ENCODE measurements around the gene TUBGCP6.

The TUBGCP6 gene

DNA sequence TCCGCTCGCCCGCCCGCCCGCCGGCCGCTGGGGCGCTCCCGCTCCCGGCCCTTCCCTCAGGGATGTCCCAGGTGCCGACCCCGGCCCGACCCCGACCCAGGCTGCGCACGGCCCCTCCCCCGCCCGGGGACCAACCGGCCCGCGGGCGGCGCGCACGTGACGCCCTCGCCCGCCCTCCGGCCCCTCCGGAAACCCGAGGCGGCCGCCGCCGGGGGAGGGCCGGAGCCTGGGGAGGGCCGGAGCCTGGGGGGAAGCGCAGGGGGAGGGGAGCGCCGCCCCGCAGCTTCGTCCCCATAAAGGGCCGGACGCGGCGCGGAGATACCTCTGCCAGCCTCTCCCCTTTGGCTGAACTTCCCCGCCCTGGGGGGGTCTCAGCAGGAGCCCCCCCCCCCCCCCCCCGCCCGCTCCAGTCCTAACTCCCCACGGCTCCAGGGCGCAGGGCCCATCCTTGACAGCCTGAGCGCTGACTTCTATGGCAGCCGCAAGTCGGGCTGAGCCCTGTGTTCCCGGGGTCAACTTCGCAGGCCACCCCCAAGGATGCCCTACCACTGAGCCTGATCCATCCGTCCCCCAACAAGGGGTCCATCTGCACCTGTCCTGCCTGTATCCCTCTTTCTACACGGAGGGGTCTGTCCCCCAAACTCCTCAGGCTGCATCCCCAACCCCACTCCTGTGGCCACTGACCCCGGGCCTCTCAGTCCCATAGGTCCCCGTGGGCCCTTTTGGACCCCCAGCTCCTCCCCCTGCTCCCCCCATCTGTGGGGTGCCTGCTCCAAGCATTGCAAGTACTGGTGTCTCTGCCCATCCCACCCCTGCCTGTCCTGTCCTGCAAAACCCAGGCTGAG lies 17.0 kb upstream of the TUBGCP6 start, which contains the start of gene MAPK12:
MAPK12 (minus strand) TSS at position 69 of the 845 bp plus-strand sequence. CDS start 174 bp downstream, outside the sequence.
- DNase-seq: no peak
- no peak for TF ChIP-seq POLR2A (IDR thresholded peaks at IDR 0.05; ENCODE audit: low read length)
- TF ChIP-seq GATA1 (IDR thresholded peaks at IDR 0.05; ENCODE audit: low read depth, low read length): no peak

DNA sequence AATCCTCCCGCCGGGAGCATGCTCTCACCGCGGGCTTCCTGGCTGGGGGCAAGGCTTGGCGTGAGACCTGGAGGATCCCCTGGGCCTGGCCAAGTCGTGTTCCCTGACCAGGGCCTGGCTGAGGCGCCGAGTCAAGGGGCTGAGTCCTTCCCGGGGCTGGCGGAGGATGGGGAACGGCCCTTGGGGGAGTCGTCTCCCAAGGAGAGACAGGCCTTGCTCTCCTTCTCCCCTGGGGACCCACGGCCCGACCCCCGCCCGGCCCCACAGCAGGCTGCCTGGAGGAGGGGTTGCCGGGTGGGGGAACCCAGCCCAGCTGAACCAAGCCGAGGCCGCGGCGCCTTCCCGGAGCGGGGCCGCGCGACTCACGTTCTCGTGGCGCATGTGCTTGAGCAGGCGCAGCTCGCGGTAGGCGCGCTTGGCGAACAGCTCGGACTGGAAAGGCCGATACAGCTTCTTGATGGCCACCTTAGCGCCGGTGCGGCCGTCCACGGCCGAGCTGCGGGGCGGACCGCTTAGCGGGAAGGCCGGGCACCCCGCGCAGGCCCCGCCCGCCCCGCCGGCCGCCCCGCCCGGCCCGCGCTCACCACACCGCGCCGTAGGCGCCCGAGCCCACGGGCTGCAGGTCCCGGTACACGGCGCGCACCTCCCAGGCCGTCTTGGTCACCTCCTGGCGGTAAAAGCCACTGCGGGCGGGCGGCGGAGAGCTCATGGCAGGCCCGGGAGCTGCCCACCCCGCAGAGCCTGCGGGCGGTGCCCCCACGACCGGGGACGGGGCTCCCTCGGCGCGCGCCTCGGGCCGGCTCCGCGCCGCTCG lies 16.2 kb upstream of the TUBGCP6 start:
- TF ChIP-seq POLR2A (IDR thresholded peaks at IDR 0.05; ENCODE audit: low read length): no peak
- TF ChIP-seq GATA1 (IDR thresholded peaks at IDR 0.05; ENCODE audit: low read depth, low read length): no peak
- peak; percentile 39 to 56 for DNase-seq

DNA sequence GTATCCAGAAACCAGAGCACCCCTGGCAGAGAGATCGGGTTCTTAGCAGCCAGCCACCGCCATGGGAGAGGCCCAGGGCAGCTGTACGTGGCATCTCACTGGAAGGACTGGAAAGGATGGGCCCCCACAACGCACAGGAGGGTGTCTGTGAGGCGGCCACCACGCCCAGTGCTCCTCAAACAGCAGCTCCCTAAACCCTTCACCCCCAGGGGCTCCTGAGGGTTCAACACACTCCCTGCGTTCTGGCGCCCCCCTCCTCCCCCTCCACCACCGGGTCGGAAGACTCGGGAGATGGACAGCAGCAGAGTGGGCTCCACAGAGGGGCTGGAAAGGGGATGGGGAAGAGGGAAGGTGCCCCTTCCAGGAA lies 15.6 kb upstream of the TUBGCP6 start:
- DNase-seq: no peak

DNA sequence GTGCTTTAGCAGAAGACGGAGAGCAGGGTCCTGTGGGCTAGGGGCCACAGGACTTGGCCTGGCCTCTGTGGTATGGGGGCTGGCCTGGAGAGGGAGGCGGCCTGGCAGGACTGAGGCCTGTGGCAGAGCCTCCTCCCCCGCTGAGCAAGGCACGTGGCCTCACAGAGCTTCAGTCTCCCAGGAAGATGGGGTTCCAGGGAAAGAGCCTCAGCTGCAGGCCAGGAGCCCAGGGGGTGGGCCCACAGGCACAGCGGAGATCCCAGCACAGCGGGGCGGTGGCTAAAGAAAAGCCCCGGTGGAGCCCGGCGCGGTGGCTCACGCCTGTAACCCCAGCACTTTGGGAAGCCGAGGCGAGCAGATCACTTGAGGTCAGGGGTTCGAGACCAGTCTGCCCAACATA lies 14.5 kb upstream of the TUBGCP6 start:
- DNase-seq: no peak
- TF ChIP-seq GATA1 (IDR thresholded peaks at IDR 0.05; ENCODE audit: low read depth, low read length) (no peak), POLR2A (IDR thresholded peaks at IDR 0.05; ENCODE audit: low read length) (no peak)

More for the DNA sequence above, 15.6 kb upstream of the TUBGCP6 start:
- TF ChIP-seq POLR2A (IDR thresholded peaks at IDR 0.05; ENCODE audit: low read length) (no peak), GATA1 (IDR thresholded peaks at IDR 0.05; ENCODE audit: low read depth, low read length) (no peak)

DNA sequence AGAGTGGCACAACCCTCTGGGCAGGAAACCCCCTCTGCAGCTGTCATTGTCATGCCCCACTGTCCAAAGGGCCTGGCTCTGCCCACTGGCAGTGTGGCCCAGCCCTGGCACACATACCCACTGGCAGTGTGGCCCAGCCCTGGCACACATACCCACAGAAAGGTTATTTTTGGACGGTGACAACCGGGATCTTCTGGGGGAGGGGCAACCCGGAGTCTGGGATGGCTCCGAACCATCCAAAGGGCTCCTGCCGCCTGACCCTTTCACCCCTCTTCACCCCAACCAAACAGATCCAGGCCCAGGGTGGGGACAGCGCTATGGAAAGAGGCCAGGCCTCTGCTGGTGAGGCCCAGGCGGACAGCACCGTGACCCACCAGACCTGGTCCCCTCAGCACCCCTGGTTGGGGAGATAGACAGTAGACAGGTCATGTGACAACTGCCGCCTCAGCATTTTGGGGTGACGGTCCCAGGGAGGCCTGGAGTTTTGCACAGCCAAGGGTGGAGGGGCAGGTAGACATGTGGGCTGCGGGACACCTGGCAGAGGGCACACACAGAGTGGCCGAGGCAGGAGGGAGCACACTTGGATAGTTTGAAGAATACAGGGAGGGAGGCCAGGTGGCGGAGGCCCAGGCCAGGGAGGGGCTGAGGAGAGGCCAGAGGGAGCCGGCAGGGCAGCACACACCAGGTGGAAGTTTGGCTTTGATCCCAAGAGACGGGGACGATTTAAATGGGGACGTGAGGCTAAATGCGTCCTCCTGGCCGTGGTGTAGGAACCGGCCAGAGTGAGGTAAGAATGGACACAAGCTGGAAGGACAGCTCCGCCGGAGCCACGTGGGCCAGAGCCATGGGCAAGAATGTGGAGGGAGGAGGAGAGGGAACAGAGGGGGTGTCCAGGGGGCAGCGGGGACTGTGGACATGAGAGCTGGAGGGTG lies 13.8 kb upstream of the TUBGCP6 start:
- TF ChIP-seq GATA1 (IDR thresholded peaks at IDR 0.05; ENCODE audit: low read depth, low read length) (no peak), POLR2A (IDR thresholded peaks at IDR 0.05; ENCODE audit: low read length) (no peak)
- no peak for DNase-seq

DNA sequence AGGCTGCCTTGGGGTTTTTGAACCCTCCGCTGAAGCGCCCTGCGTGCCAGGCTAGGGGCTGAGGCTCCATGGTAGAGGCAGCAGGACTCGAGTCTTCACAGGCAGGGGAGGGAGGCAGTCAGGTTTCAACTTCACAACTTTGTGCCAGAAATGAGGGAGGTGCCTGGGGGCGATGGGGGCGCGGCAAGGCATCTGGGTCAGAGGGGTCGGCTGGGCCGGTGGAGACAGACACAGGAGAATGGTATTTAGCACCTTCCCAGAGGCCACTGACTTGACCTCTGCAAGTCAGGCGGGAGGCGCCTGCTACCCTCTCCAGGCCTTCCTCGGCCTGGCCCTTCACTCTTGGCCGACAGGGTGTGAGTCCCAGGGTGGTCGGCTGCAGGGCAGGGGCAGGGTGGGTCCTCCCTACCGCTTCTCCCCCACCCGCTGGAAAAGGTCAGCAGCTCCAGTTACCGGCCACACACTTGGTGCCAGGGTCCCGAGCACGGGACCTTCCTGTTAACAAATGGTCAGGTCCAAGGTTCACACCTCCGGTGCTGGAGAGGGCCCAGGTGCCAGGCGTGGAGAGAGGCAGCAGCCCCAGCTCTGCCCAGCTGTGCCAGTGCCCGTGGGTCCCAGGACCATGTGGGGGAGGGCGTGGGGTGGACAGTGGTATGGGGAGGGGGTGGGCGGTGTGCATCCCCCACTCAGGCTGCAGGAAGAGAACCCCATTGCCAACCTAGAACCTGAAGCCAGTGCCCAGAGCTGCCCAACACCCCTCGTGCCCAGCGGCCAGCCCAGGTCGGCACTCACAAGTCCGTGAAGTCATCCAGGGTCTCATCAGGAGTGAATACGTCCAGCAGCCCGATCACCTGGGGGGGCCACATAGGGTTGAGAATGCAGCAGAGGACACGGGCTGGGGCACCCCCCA lies 12.9 kb upstream of the TUBGCP6 start:
- TF ChIP-seq GATA1 (IDR thresholded peaks at IDR 0.05; ENCODE audit: low read depth, low read length): no peak
- TF ChIP-seq POLR2A (IDR thresholded peaks at IDR 0.05; ENCODE audit: low read length): no peak
- no peak for DNase-seq

DNA sequence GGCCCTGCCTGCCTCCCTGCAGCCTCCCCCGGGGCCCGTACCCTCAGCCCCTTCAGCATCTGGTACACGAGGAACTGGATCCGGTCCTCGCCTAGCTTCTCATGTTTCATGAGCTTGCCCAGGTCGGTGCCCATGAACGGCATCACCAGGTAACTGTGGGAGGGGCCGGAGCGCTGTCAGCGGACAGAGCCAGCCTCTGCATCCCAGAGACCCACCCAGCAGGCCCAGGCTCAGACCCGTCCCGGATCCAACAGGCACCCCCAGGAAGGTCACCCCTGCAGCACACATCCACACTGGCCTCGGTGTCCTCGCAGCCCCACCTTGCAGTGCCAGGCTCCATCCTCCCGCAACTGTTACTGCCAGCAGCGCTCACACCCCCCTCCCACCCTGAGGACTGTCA lies 12.2 kb upstream of the TUBGCP6 start:
- DNase-seq: no peak
- TF ChIP-seq POLR2A (IDR thresholded peaks at IDR 0.05; ENCODE audit: low read length): no peak
- no peak for TF ChIP-seq GATA1 (IDR thresholded peaks at IDR 0.05; ENCODE audit: low read depth, low read length)

DNA sequence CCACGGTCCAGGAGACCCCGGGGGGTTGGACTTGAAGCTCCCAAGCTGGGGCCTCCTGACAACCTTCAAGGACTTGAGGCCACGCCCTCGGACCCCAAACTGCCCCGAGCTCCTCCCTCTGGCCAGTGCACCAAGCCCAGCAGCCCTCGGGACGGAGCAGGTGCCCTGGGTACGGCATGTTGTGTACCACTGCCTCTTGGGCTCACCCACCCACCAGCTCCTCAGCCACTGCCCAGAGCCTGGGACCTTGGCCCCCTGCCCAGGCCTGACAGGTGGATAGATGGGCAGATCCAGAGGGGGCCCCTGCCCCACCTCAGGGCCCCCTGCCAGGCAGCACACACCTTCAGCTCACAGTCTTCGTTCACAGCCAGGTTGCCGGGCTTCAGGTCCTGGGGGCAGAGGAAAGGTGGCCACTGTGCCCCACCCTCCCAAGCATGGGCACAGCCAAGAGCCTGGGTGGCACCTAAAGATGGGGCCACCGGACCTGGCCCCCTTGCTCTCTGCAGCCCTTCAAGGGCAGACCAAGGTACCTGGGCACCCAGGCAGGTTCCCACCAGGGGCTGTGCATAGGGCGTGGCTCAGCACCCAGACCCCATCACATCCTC lies 11.5 kb upstream of the TUBGCP6 start:
- TF ChIP-seq POLR2A (IDR thresholded peaks at IDR 0.05; ENCODE audit: low read length): no peak
- no peak for DNase-seq

DNA sequence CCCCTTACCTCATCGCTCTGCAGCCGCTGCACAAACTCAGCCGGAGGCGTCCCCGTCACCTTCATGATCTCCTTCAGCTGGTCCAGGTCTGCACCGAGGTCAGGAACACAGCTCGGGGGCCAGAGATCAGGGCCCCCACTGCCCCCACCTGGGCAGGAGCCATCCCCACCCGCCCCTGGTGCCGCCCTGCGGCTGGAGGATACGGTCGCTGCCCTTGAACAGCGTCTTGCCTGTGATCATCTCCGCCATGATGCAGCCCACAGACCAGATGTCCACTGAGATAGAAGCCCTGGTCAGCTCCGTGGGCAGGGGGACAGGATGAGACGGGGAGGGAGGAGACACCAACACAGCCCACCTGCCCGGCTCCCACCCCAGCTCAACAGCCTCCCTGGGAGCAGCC lies 10.8 kb upstream of the TUBGCP6 start:
- no peak for DNase-seq
- TF ChIP-seq POLR2A (IDR thresholded peaks at IDR 0.05; ENCODE audit: low read length): no peak
- TF ChIP-seq GATA1 (IDR thresholded peaks at IDR 0.05; ENCODE audit: low read depth, low read length): no peak

DNA sequence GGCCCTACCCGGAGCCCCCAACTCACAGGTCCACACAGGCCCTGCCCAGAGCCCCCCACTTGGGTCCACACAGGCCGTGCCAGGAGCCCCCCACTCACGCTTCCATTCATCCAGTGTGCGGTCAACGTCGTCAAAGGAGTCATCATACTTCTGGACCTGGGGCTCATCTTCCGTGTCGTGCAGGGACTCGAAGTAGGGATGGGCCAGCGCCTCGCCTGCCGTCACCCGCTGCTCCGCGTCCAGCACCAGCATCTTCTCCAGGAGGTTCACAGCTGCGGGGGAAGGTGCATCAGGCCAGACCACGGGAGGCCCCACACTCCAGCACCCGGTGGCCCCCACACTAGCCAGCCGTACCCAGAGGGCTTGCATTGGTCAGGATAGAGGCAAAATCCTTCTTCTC lies 10.3 kb upstream of the TUBGCP6 start:
- TF ChIP-seq POLR2A (IDR thresholded peaks at IDR 0.05; ENCODE audit: low read length) (no peak), GATA1 (IDR thresholded peaks at IDR 0.05; ENCODE audit: low read depth, low read length) (no peak)
- DNase-seq: no peak

DNA sequence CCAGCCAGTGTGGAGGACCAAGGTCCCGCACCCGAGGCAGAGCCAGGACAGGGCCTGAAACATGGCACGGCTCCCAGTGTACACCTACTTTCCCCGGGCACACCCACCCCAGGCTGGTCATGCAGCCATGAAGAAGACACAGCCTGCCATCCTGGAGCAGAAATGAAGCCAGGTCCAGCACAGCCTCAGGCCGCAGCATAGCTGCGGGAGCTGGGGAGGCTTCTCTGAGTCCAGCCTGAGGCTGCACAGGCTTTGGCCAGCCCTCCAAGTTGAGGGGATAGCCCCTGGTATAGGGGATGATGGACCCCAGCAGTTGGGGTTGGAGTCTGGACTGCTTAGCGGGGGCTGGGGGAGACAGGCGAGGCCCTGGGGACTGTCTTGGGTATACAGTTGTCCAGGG lies 9.1 kb upstream of the TUBGCP6 start:
- no peak for TF ChIP-seq POLR2A (IDR thresholded peaks at IDR 0.05; ENCODE audit: low read length)
- TF ChIP-seq GATA1 (IDR thresholded peaks at IDR 0.05; ENCODE audit: low read depth, low read length): no peak
- no peak for DNase-seq
